Measurements from ENCODE around the gene FOXB1.
A peak's percentile ranks its signal among the peaks of the same experiment; 100 is the strongest.

The FOXB1 gene

GRCh38 chr15:59999612-60000112, 4.4 kb upstream of the FOXB1 start:
- no peak for DNase-seq

- DNase-seq: no peak
Measured at GRCh38 chr15:60000113-60000823, 3.8 kb upstream of the FOXB1 start.

DNA sequence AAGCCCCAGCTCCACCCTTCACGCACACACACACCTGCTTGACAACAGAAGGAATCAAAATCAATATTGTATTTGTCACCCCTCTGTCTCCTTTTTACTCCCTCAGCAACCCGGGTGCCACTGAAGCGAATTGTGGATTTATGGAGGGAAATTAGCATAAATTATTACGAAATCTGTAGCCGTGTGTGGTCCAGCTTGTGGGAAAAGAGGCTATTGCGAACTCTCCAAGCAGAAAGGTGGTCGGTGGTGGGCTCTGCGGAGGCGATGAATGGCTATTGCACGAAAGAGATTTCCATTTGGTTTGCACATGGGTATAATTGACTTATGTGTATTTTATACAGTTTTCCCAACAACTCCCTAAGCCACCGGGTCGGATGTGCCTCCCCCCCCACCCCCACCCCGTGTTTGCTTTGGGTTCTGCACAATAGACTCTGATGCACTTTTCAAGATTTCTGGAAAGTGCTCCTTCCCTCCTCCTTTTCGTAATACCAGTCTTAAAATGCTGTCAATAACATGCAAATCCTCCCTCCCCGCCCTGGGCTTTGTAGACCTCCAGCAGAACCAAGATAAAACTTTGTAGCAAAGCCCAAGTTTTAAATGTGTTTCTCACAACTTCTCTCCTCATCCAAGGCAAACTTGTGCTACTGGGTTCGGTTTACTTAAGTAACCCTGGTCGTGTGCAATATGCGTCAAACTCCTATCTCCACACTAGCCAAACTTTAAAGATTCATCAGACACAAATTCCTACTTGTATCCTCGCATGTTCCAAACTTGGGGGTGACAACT, 3.1 kb upstream of the FOXB1 start:
- DNase-seq: no peak

DNA sequence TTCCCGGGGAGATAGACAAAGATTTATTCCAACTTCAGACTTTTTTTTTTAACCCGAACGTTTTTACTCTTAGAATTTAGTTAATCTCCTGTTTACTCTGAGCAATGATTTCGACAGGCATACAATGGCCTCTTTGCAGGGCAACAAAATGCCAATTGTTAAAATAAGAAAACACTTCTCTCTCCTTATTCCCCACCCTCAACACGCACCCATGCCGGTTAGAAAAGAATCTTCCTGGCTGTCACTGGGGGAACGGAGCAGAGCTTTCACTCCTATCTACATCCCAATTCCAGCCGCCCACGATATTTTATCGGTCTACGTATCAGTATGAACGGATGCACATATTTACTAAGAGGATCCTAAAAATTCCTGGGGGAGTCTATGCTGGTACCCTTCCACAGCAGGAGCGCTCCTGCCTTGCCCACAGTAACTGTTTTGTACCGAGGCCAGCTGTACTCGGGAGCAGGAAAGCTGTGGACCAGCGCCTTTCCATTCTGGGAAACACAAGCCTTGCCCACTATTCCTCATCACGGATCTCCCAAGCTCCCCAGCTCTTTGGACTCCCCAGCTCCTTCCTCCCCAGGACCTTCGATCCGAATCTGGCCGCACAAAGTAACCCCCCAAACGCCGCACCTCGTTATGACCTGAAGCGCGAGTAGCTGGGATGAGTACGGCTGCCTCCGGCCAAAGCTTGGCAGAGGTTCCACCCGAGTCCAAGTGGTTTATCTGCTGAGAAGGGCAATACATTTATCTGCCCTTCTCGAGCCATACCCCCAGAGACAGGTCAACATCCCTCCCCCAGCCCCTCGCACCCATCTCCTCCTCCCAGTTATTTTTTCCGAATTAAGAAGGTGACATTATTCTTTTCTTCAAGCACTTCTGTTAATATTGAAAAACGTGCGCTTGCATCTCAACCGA, 2.2 kb upstream of the FOXB1 start:
- DNase-seq: no peak

- DNase-seq: no peak
Measured at GRCh38 chr15:60002528-60003218, 1.4 kb upstream of the FOXB1 start.

GRCh38 chr15:60003243-60004008, 685 bp upstream of the FOXB1 start:
- DNase-seq: no peak

- DNase-seq: peak; percentile 20
Measured at GRCh38 chr15:60004846-60005351, 788 bp downstream of the FOXB1 start.

- no peak for DNase-seq
Measured at GRCh38 chr15:60005352-60006202, 1.5 kb downstream of the FOXB1 start.

DNA sequence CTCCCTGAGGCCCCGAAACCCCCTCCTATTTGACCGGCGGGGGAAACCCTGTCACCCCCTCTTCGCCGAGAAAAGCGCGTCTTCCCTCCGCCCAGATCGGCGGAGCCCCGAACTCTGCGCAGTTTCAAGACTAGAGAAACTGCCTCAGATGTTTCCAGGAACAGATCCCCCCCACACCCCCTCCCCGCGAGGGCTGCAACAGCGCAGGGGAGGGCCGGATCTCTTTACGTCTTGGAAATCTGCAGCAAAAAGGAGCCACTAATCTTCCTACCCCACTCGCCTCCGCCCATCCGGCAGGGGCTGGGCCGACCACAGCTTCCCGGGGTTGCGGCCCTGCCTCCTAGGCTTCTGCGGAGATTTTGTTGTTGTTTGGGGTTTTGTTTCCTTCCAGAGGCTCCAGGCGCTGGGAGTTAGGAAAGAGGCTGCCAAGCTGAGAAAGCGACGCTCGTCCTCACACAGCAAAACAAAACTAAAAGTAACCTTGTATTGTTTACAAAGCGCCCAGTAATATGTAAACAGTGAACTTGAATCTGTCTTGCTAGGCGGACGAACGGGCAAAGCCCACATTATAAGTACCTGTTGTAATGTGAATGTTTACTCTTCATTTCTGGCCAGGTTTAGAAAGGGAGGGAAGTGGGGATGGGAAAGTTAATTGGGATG, 2.2 kb downstream of the FOXB1 start:
- peak; percentile 37 for DNase-seq

GRCh38 chr15:60006873-60007272, 2.8 kb downstream of the FOXB1 start:
- no peak for DNase-seq

DNA sequence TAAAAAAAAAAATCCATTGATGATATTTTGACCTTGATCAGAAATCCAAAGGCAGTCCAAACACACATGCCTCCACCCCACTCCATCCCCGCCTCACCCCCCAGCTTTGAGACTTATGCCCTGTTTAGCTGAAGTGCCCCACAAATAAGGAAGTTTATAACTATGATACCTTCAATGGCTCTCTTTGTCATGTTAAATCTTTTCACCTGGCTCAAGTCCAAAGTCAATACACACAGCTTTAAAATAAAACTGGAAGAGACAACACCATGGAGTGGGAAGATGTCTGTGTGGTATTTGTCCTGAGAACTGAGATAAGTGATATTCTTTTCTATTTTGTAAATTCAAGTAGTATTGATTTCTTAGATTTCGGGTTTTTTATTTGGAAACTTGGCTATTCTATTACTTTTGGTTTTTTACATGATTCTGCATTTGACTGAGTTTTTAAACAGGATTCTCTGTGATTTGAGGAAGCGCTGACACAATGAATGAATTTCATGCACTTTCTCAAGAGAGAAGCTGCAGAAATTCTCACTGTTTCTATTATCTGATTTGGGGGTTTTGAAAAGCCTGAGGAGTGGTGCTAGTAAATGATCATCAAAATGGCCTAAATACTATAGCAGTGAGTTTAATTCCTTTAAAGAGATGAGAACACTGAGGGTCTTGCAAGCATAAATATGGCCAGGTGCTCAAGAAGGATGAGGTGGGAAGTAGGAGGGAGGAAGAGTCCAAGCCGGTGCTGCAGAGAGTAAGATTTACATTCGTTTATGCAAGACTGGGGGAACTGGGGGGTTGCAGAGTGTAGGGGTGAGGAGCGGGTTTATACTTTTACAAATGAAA, 5.2 kb downstream of the FOXB1 start:
- no peak for DNase-seq

DNA sequence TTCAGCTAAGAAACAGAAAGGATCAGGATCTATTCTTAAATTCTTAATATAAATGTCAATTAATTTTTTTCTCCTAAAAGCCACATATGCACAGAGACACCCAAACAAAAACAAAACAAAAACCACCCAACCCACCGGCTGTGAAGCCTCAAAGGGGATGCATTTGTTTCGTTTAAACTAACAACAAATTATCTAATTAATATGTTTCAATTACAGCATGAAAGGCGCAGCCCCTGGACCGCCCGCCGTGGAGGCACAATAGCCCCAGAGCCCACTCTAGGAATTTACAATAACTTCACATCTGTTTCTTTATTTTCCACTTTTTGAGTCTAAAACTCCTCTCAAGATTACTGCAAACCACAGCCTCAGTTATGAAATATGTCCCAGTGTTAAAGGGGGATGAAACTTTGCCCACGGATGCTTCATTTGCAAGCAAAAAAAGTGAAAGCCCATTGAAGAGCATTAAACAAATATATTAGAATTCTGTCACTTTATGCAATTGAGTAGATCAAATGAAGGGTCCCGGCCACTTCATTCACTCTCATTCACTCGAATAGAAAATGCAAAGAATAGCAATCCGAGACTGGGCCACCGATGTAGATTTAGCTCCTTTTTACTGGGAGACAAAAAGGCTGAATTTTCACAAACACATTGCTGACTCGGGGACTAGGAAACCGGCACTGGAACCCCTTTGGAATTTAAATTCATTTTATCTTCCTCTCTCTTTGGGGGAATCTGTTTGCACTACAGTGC, 6.0 kb downstream of the FOXB1 start:
- no peak for DNase-seq

DNA sequence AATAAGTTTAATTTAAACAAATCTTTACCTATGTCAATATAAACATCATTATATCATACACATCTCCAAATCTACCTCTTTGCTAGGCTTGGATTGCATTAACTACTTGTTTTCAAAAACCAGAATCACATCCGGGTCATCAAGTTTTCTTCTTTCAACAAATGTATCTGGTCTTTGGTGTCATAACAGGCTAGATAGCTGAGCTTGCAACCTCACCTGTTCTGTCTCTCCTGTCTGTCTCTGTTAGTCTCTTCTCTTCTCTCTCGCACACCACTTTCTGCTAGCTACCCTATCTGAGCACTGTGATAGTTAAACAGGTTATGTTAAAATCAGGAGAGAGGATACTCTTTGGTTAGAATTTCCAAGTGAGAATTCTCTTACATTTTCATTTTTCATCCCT, 6.7 kb downstream of the FOXB1 start:
- DNase-seq: no peak

DNA sequence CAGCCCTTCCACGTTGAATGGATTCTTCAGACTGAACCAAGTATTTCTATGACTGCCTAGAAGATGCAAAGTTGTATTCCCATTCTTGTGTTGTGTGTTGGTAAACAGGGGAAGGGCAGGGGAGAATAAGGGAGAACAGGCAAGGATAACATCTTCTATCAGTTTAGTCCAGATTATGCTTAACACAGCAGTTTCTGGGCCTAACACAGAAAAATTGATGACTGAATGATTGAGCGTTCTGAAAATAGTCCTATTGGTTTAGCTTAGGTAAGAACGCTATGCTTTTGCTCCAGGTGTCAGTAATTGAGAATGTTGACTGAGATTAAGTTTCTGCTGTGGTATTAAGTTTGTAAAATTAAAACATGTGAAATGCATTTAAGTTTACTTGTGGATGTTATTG, 8.6 kb downstream of the FOXB1 start:
- DNase-seq: no peak

GRCh38 chr15:60017538-60018520, 13.7 kb downstream of the FOXB1 start:
- DNase-seq: no peak

- DNase-seq: no peak
Measured at GRCh38 chr15:60020736-60021135, 16.6 kb downstream of the FOXB1 start.
